OCI-LY7 (cell line): ENCODE results near the gene DNAH14.

Source experiments
- EZH2phosphoT487 ChIP-seq: fragments of 200-600 bp; sonication (generic); IDR thresholded peaks from 2 replicates; pipeline ENCODE4 v1.6.1; 2018; ENCODE audit warnings: low read depth, borderline replicate concordance, mild to moderate bottlenecking, mixed run types, antibody characterized with exemption, low read length, moderate library complexity, mixed read lengths
- TF ChIP-seq, protein P1 (sequence below): fragments of 200-600 bp; sonication (generic); conservative IDR thresholded peaks from 2 replicates; pipeline ENCODE4 v1.5.1; 2014; ENCODE audit warnings: mild to moderate bottlenecking, antibody characterized with exemption, low read length, moderate library complexity, mixed read lengths

DNA sequence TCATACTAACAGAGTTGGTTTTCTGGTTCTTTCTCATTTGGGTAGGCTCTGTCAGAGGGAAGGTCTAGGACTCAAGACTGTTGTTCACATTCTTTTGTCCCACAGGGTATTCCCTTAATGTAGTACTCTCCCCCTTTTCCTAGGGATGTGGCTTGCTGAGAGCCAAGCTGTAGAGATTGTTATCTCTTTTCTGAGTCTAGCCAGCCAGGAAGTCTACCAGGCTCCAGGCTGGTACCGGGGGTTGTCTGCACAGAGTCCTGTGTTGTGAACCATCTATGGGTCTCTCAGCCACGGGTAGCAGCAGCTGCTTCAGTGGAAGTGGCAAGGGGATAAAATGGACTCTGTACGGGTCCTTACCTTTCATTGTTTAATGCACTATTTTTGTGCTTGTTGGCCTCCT, 272.0 kb downstream of the DNAH14 start:
- TF ChIP-seq, protein P1, sequence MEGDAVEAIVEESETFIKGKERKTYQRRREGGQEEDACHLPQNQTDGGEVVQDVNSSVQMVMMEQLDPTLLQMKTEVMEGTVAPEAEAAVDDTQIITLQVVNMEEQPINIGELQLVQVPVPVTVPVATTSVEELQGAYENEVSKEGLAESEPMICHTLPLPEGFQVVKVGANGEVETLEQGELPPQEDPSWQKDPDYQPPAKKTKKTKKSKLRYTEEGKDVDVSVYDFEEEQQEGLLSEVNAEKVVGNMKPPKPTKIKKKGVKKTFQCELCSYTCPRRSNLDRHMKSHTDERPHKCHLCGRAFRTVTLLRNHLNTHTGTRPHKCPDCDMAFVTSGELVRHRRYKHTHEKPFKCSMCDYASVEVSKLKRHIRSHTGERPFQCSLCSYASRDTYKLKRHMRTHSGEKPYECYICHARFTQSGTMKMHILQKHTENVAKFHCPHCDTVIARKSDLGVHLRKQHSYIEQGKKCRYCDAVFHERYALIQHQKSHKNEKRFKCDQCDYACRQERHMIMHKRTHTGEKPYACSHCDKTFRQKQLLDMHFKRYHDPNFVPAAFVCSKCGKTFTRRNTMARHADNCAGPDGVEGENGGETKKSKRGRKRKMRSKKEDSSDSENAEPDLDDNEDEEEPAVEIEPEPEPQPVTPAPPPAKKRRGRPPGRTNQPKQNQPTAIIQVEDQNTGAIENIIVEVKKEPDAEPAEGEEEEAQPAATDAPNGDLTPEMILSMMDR = no peak
- no peak for TF ChIP-seq EZH2phosphoT487
